HG02884 (cell line): ENCODE data around the gene CCNL2.
"Not testable (repeated sequence)": the region's sequence is repeated elsewhere in the genome, so short reads cannot be mapped to it uniquely, and the experiment has no call there.

Experiments
- ATAC-seq: cut with Tn5 transposase; IDR thresholded peaks from one replicate; pipeline ENCODE4 v1.9.1; 2021; ENCODE audit warnings: mild to moderate bottlenecking, moderate library complexity; ENCODE audit not compliant: unreplicated experiment

CCNL2 gene

DNA sequence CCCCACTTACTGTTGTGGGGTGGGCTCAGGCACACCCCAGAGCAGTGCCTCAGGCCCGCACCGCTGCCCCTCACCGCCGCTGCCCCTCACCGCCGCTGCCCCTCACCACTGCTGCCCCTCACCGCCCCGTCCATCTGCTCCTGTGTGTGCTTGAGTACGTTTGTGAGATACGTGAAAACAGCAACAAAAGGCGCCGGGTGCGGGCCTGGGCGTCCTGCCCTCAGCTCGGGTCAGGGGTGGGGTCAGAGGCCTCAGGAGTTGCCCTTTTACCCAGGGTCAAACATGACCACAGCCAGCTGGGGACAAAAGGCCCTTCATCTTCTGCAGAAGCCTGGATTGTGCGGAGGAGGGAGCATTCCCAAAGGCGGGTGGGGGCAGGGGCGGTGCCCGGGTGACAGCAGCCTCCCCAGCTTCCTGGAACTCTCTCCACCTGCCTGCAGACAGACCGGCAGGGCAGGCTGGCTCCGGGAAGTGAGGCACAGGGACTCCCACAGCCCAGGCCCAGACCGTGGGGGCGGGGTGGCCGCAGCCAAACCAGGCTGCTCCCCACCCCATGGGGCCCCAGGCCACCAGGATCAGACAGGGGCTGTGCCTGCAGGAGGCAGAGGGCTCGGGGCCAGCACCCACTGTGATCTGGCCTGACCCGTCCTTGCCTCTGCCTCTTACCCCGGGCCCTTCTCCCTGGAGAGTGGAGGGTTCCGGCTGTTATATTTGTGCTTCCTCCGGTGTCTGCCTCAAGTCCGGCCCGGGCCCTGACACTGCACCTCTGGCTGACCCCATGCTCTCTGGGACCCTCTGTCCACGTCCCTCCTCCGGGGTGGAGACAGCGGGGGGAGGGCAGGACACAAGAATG is 34.0 kb upstream of the CCNL2 start:
- no peak for ATAC-seq

DNA sequence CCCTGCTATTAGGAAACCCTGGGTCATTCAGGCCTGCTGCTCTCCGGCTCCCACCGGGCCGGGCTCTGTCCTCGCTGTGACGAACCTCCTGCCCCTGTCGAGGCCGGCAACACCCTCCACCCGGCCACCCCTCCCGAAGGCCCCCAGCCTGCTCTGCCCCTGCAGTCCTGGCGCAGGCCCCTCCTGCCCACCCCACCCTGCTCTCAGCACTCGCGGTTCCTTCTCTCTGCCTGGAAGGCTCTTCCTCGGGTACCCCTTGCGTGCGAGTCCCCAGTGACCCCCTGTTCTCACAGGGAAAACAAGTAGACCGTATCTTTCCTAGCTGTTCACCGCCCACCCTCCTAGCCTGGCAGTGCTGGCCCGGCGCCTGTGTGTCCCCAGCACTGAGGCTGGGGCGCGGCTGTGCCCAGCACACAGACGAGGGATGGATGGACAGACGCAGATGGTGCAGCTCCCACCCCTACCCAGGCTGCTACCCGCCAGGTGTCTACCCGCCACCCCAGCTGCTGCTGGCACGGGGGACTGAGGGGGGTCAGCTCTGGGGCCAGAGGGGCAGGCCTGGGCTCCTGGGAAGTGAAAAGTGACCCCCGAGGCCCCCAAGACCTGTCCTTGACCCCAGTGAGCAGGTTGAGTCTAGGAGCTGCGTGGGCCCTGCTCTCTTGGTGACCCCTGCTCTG is 33.3 kb upstream of the CCNL2 start:
- ATAC-seq = no peak

DNA sequence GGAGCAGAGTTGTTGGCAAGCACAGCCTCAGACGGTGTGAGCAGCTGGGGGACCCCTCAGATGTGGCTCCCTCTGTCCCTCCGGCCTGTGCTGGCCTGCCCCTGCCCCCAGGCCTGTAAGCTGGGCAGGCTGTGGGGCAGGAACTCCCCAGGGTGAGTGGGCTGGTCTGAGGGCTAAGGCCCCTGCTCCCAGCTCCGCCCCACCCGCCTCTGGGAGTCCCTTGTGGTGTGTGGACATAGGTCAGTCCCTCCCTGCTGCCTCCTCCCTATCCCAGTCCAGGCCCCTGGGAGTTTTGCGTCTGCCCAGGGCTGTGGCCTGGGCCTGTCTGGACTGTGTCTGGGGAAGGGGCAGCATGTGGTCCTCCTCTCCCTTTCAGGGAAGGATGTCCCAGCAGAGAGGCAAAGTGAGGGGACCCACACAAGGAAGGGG is 32.7 kb upstream of the CCNL2 start:
- no peak for ATAC-seq

- no peak for ATAC-seq
These were observed 32.1 kb upstream of the CCNL2 start for GRCh38 chr1:1430992-1431844.

GRCh38 chr1:1430114-1430982 is 31.2 kb upstream of the CCNL2 start:
- no peak for ATAC-seq

- no peak for ATAC-seq
These were observed 30.5 kb upstream of the CCNL2 start for GRCh38 chr1:1429671-1430073.

DNA sequence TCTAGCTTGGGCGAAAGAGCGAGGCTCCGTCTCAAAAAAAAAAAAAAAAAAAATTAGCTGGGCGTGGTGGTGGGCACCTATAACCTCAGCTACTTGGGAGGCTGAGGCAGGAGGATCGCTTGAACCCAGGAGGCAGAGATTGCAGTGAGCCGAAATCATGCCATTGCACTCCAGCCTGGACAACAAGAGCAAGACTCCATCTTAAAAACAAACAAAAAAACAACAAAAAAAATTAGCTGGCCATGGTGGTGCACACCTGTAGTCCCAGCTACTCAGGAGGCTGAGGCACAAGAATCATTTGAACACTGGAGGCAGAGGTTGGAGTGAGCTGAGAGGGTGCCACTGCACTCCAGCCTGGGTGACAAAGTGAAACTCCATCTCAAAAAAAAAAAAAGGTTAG is 29.8 kb upstream of the CCNL2 start:
- ATAC-seq = not testable (repeated sequence)

GRCh38 chr1:1428174-1428573 is 29.0 kb upstream of the CCNL2 start:
- ATAC-seq = no peak

GRCh38 chr1:1427820-1428148 is 28.6 kb upstream of the CCNL2 start:
- ATAC-seq = no peak

- no peak for ATAC-seq
These were observed 28.1 kb upstream of the CCNL2 start for GRCh38 chr1:1427106-1427819.

DNA sequence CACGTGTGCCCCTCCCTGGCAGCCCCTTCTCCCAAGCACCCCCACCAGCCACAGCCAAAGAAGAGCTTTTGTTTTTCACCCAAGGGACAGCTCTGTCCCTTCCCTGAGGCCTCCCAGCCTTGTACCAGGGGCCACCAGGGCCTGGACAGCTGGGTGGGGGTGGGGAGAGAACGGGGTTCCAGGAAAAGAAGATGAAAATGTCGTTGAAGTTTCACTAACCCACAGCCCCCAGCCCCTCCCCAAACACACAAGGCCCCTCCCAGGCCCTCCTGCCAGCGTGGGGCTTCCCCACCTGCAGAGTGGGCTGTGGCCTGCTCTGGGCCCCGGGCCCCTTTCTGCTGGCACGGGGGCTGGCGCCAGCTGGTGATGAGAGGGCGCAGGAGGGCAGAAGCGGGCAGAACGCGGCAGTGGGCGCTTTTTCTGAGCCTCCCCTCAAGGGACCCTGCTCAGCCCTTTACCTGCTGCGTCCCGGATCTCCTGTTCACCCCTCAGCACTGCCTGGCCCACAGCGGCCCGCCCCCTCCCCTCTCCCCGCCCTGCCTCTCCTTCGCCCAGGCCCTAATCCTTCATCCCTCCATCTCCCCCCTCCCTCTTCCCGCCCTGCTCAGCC is 27.5 kb upstream of the CCNL2 start:
- no peak for ATAC-seq

- no peak for ATAC-seq
These were observed 26.8 kb upstream of the CCNL2 start for GRCh38 chr1:1425753-1426495.

- ATAC-seq = no peak
These were observed 26.3 kb upstream of the CCNL2 start for GRCh38 chr1:1425426-1425752.

DNA sequence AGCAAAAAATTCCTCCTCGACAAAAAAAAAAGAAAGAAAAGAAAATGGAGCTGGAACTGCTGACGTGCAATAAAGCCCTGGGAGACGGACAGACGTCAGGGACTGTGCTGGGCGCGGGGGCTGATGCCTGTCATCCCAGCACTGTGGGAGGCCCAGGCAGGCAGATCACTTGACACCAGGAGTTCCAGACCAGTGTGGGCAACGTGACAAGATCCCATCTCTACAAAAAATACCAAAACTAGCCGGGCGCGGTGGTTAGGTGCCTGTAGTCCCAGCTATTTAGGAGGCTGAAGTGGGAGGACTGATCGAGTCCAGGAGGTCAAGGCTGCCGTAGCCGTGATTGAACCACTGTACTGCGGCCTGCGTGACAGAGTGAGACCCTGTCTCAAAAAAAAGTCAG is 25.6 kb upstream of the CCNL2 start:
- no peak for ATAC-seq

- no peak for ATAC-seq
These were observed 24.1 kb upstream of the CCNL2 start for GRCh38 chr1:1423245-1423597.

GRCh38 chr1:1422465-1423244 is 23.5 kb upstream of the CCNL2 start:
- no peak for ATAC-seq

DNA sequence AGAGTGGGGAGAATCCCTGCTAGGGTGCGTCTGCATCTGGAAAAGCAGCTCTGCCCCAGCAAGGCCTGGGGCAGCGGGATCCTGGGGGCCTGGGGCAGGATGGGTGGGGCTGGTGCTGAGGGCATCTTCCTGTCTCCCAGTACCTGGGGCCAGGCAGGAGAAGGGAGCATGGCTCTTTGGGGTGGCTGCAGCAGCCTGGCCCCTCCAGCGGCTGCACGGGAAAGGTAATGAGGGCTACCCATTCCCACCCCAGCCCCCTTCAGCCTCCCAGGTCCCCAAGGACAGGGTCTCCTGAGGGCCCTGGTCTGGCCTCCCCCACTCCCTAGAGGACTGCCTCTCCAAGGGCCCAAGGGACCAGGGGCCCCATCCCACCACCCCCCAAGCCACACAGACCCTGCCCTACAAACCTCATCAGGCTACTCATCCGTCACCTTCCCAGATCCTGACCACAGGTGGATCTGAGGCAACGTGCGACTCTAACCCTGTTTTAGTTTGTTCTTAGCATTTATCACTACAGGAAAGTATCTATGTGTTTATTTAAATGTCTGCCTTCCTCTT is 22.9 kb upstream of the CCNL2 start:
- no peak for ATAC-seq
